GM10266 (cell line): ENCODE data around the gene SNX18.

Experiments used
- DNase-seq: peaks from one replicate; pipeline ENCODE4 v3.0.0; 2012; ENCODE audit errors: extremely low spot score
- CTCF ChIP-seq: IDR thresholded peaks from 2 replicates; pipeline ENCODE4 v1.5.1; 2012; ENCODE audit warnings: mild to moderate bottlenecking, low read depth; ENCODE audit not compliant: control insufficient read depth, insufficient read depth; ENCODE audit errors: missing control alignments

Gene SNX18

DNA sequence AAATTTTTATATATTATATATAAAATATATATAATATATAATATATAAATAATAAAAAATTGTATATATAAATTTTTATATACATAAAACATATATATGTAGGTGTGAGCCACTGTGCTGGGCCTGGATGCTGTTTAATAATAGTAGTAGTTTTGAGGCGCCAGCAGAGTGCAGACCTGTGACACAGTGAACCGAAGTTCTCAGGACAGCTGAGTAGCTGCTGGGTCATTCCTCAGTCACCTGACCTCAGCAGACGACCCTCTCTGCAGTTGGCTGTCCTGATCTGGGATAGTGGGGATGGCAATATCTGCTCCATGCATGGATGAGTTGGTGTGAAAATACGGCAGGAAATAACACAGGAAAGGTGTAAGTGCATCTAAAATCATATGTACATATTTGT lies 3.3 kb upstream of the SNX18 start:
- DNase-seq = no peak

GRCh38 chr5:54514841-54515432 lies 2.6 kb upstream of the SNX18 start:
- no peak for TF ChIP-seq CTCF
- DNase-seq = no peak

More for the DNA sequence above, 3.3 kb upstream of the SNX18 start:
- TF ChIP-seq CTCF = no peak

GRCh38 chr5:54515634-54516033 lies 1.9 kb upstream of the SNX18 start:
- no peak for DNase-seq
- TF ChIP-seq CTCF = no peak

GRCh38 chr5:54516051-54516655 lies 1.4 kb upstream of the SNX18 start:
- no peak for DNase-seq
- no peak for TF ChIP-seq CTCF

DNA sequence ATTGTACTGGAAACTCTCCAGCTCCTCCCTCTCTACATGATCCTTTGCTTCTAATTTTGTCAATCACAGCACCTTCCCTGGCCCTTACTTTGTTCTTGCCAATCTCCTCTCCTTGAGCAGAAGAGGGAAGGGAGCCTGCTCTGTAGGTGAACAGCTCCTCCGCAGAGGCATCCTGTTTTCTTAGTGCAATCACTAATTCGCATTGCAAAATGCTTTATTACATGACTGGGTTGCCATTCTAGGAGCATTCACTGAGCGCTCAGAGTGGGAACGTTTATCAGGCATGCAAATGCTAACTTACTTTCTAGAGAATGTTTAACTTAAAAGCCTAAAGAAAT lies 416 bp upstream of the SNX18 start:
- TF ChIP-seq CTCF = no peak
- no peak for DNase-seq

GRCh38 chr5:54518146-54518817 lies 723 bp downstream of the SNX18 start:
- peak; percentile 70 for DNase-seq
- no peak for TF ChIP-seq CTCF
